K562 (cell line): Measurements from ENCODE around the gene GAPDH. TPM values are rescaled to one million over a fixed set of nuclear protein-coding genes. Genes with fewer than 3 reads are reported as not detected.

Experiments
- CEBPG ChIP-seq, 3 experiments: fragments of 200-800 bp in 1 of 3; sonication (Bioruptor generic) in 1 of 3; sonication (generic) in 1 of 3; formaldehyde crosslinking in 1 of 3; IDR thresholded peaks in 2 of 3; conservative IDR thresholded peaks in 1 of 3; 2 replicates each; pipeline versions ENCODE4 v1.6.1 to v1.8.0; 2016 to 2022; ENCODE audit warnings: missing compliant biosample characterization in 2 of 3, missing genetic modification characterization in 2 of 3, mild to moderate bottlenecking in 1 of 3, missing genetic modification reagents in 1 of 3
- CREM ChIP-seq: IDR thresholded peaks from 2 replicates; pipeline ENCODE4 v1.6.1; 2014; ENCODE audit warnings: antibody characterized with exemption, low read depth
- CTCF ChIP-seq, 3 experiments: IDR thresholded peaks in 2 of 3; conservative IDR thresholded peaks in 1 of 3; 2 replicates each; pipeline ENCODE4 v1.5.1; 2011 to 2012; ENCODE audit warnings: low read length in 3 of 3, mild to moderate bottlenecking in 3 of 3, control low read depth in 2 of 3, improper control_type of control experiment in 1 of 3, inconsistent platforms in 1 of 3, low read depth in 1 of 3, mixed read lengths in 1 of 3, moderate library complexity in 1 of 3; ENCODE audit not compliant: insufficient read depth in 2 of 3
- GABPA ChIP-seq: fragments of 200-800 bp; sonication (Bioruptor generic); conservative IDR thresholded peaks from 2 replicates; pipeline ENCODE4 v1.6.1; 2016; ENCODE audit warnings: low read depth, missing genetic modification characterization, missing compliant biosample characterization
- ILF3 ChIP-seq: fragments of 450-650 bp; IDR thresholded peaks from 2 replicates; pipeline ENCODE4 v1.6.1; 2018; ENCODE audit warnings: antibody characterized with exemption, mild to moderate bottlenecking, moderate library complexity, borderline replicate concordance
- MAZ ChIP-seq, 2 experiments: fragments of 450-650 bp in 1 of 2; sonication (generic) in 1 of 2; formaldehyde crosslinking; IDR thresholded peaks in 1 of 2; conservative IDR thresholded peaks in 1 of 2; 2 replicates each; pipeline versions ENCODE4 v1.4.0 to v1.5.0; 2020; ENCODE audit warnings: mild to moderate bottlenecking in 1 of 2, missing genetic modification reagents in 1 of 2
- MEIS2 ChIP-seq: fragments of 450-650 bp; IDR thresholded peaks from 2 replicates; pipeline ENCODE4 v1.6.1; 2014; ENCODE audit warnings: mild to moderate bottlenecking; ENCODE audit not compliant: partially characterized antibody
- PBX2 ChIP-seq, 2 experiments: IDR thresholded peaks in 1 of 2; conservative IDR thresholded peaks in 1 of 2; 2 replicates each; pipeline ENCODE4 v1.6.1; 2016; ENCODE audit warnings: low read depth in 2 of 2, mild to moderate bottlenecking in 1 of 2, missing compliant biosample characterization in 1 of 2, missing genetic modification characterization in 1 of 2, moderate library complexity in 1 of 2
- PKNOX1 ChIP-seq: fragments of 450-650 bp; IDR thresholded peaks from 2 replicates; pipeline ENCODE4 v1.6.1; 2016
- RAD21 ChIP-seq, 2 experiments: fragments of 250-450 bp in 1 of 2; fragments of 450-650 bp in 1 of 2; sonication (Bioruptor Pico) in 1 of 2; formaldehyde crosslinking in 1 of 2; IDR thresholded peaks in 1 of 2; conservative IDR thresholded peaks in 1 of 2; 2 replicates each; pipeline versions ENCODE4 v1.4.0 to v1.8.0; 2020 to 2022; ENCODE audit warnings: mild to moderate bottlenecking in 2 of 2, moderate library complexity in 1 of 2
- RB1 ChIP-seq: fragments of 450-650 bp; IDR thresholded peaks from 2 replicates; pipeline ENCODE4 v1.6.1; 2017; ENCODE audit warnings: low read depth, mild to moderate bottlenecking
- RCOR1 ChIP-seq, 2 experiments: IDR thresholded peaks; 2 replicates each; pipeline ENCODE4 v1.6.1; 2012; ENCODE audit warnings: low read depth in 2 of 2, low read length in 2 of 2, borderline replicate concordance in 1 of 2, improper control_type of control experiment in 1 of 2
- SMC3 ChIP-seq: conservative IDR thresholded peaks from 2 replicates; pipeline ENCODE4 v1.6.1; 2011; ENCODE audit warnings: low read depth, low read length, improper control_type of control experiment; ENCODE audit not compliant: insufficient read depth
- TCF7 ChIP-seq: sonication (generic); IDR thresholded peaks from 2 replicates; pipeline ENCODE4 v1.6.1; 2016; ENCODE audit warnings: antibody characterized with exemption, borderline replicate concordance
- TCF7L2 ChIP-seq: fragments of 150-350 bp; IDR thresholded peaks from 2 replicates; pipeline ENCODE4 v1.6.1; 2016; ENCODE audit warnings: low read depth, mild to moderate bottlenecking, low read length, moderate library complexity
- ZBTB1 ChIP-seq: sonication (generic); formaldehyde crosslinking; IDR thresholded peaks from 2 replicates; pipeline ENCODE4 v1.8.1; 2023; ENCODE audit warnings: missing genetic modification reagents, low read depth, mild to moderate bottlenecking, borderline replicate concordance
- ZNF12 ChIP-seq: sonication (generic); formaldehyde crosslinking; IDR thresholded peaks from 2 replicates; pipeline ENCODE4 v1.4.0; 2020; ENCODE audit warnings: mild to moderate bottlenecking, missing genetic modification reagents
- polyA plus RNA-seq, 8 experiments: library from polyadenylated mRNA; depleted of rRNA in 4 of 8; stranded (reverse) in 5 of 8; unstranded in 3 of 8; fragments of >200 nt; fragmentation: Nextera tagmentation in 2 of 8; fragmentation: Illumina TruSeq in 1 of 8; extraction: Ambion mirVana in 2 of 8; extraction: Trizol in 1 of 8; gene quantifications; 2 replicates each; pipeline versions ENCODE4 v1.2.1 to v1.2.3, GENCODE V29; 2011 to 2014; ENCODE audit warnings: inconsistent platforms in 1 of 8, missing spikeins in 1 of 8
- total RNA-seq, 7 experiments: library from RNA; depleted of rRNA in 6 of 7; stranded (reverse); fragments of >200 nt in 6 of 7; fragmentation: Illumina TruSeq in 2 of 7; extraction: Trizol in 2 of 7; gene quantifications; 2 replicates each; pipeline versions ENCODE4 v1.2.1 to v1.2.3, GENCODE V29; 2011 to 2021; ENCODE audit warnings: low replicate concordance in 1 of 7

Gene GAPDH
- total and polyA plus RNA-seq, 9 of the 15 experiments (the other 6 are each of a cell fraction or from before 2014, with no cell fraction given): 2,206 to 6,793 (median 4,217) TPM

GRCh38 chr12:6554168-6555017, 20.1 kb downstream of the GAPDH start (continued):
- TF ChIP-seq CTCF (IDR thresholded peaks at IDR 0.05 in 2 of 3, conservative IDR thresholded peaks at IDR 0.05 in 1 of 3; ENCODE audit: insufficient read depth in 2 of 3, low read depth in 1 of 3, low read length in 3 of 3) (peak; percentile 66 to 77 (median 69)), GABPA (tag) (no peak), MAZ (CRISPR knock-in tag; conservative IDR thresholded peaks at IDR 0.05 in 1 of 2, IDR thresholded peaks at IDR 0.05 in 1 of 2) (0 out of 4 replicates have a peak, but pooled peaks of 1 of the 2 experiments have one; percentile 37), CREM (0 out of 2 replicates have a peak, but pooled peaks have one; percentile 17), SMC3 (peak; percentile 44; the same call in 1 of the 2 replicates), MEIS2 (peak; percentile 63), PBX2 (CRISPR knock-in tag; IDR thresholded peaks at IDR 0.05; ENCODE audit: low read depth) (peak; percentile 70), PBX2 (tag; conservative IDR thresholded peaks at IDR 0.05; ENCODE audit: low read depth) (peak; percentile 85), ZNF12 (CRISPR knock-in tag) (no peak), RAD21 (CRISPR knock-in tag; conservative IDR thresholded peaks at IDR 0.05 in 1 of 2, IDR thresholded peaks at IDR 0.05 in 1 of 2) (peak in 1 of 2 experiments; percentile 61; a peak in 2 of 4 replicates), ZBTB1 (CRISPR knock-in tag) (no peak), TCF7 (peak; percentile 71; the same call in 1 of the 2 replicates), RCOR1 (IDR thresholded peaks at IDR 0.05; ENCODE audit: borderline replicate concordance in 1 of 2, low read depth in 2 of 2, low read length in 2 of 2) (peak in 1 of 2 experiments; percentile 61; a peak in 1 of 4 replicates), ILF3 (no peak), PKNOX1 (peak; percentile 97), TCF7L2 (0 out of 2 replicates have a peak, but pooled peaks have one; percentile 56), RB1 (peak; percentile 31; the same call in 1 of the 2 replicates), CEBPG (CRISPR knock-in tag; IDR thresholded peaks at IDR 0.05) (no peak), CEBPG (tag; conservative IDR thresholded peaks at IDR 0.05 in 1 of 2, IDR thresholded peaks at IDR 0.05 in 1 of 2) (no peak)
